Measurements from ENCODE around the gene SORCS1. TPM values are rescaled to one million over a fixed set of nuclear protein-coding genes. Genes with fewer than 3 reads are reported as not detected.

SORCS1 gene
- total RNA-seq, 1 experiment from 2014 or later: not detected

- Histone ChIP-seq H3K36me3 (ENCODE audit: control insufficient read depth in 1 of 2, insufficient read depth in 2 of 2, low read length in 2 of 2) (no peaks in the 10 kb centered on the region), H3K4me2 (ENCODE audit: low read length) (no peak overlapping the region), H3K27me3 (ENCODE audit: insufficient read depth, low read length) (no peaks in the 10 kb centered on the region), H3K4me3 (replicated peaks in 1 of 2; ENCODE audit: low read depth in 1 of 2, low read length in 2 of 2) (no peak overlapping the region), H3K27ac (ENCODE audit: low read depth, low read length) (no peak overlapping the region), H3K9me2 (ENCODE audit: insufficient read depth) (no peaks in the 10 kb centered on the region), H3K4me1 (ENCODE audit: control insufficient read depth in 1 of 2, insufficient read depth in 2 of 2, low read length in 2 of 2) (no peaks in the 10 kb centered on the region), H3K79me2 (ENCODE audit: insufficient read depth, low read length) (no peaks in the 10 kb centered on the region), H3K9ac (ENCODE audit: low read length) (no peak overlapping the region), H4K20me1 (ENCODE audit: insufficient read depth) (no peaks in the 10 kb centered on the region), H3K9me3 (ENCODE audit: control insufficient read depth in 1 of 2, insufficient read depth in 1 of 2, low read depth in 1 of 2, low read length in 2 of 2) (peaks cover 42 to 46% of the 10 kb centered on the region in 2 experiments; a peak in 2 of 4 replicates), H2AFZ (ENCODE audit: low read depth, low read length, poor library complexity, severe bottlenecking) (no peak overlapping the region)
- RAD21 ChIA-PET (ENCODE audit: low non-redundant PET in 1 of 2, low total read pairs in 2 of 2, uncharacterized antibody in 2 of 2, unreplicated experiment in 2 of 2): no interaction called here
- CTCF ChIA-PET: no interaction called here
- intact Hi-C loops (cut with micrococcal nuclease): no loop called here
- POLR2A ChIA-PET: no interaction called here
- DNase-seq (ENCODE audit: low read depth, low spot score) (no peak), ATAC-seq (no peak)
- TF ChIP-seq ZNF274 (IDR thresholded peaks at IDR 0.05; ENCODE audit: low read depth, low read length) (no peak), MAX (IDR thresholded peaks at IDR 0.05) (no peak), FOSL1 (IDR thresholded peaks at IDR 0.05; ENCODE audit: low read depth) (no peak), SP1 (IDR thresholded peaks at IDR 0.05; ENCODE audit: low read depth) (no peak), TCF7L2 (IDR thresholded peaks at IDR 0.05; ENCODE audit: borderline replicate concordance, extremely low read depth, insufficient read depth, insufficient read length) (no peak), EZH2 (IDR thresholded peaks at IDR 0.05) (no peak)
- BruUV-seq (replicated peaks): no TSS peak
Observed at GRCh38 chr10:106960812-106961211, 203.7 kb downstream of the SORCS1 start.

GRCh38 chr10:106959521-106959920, 205.0 kb downstream of the SORCS1 start:
- ChIA-PET RAD21 (ENCODE audit: low non-redundant PET in 1 of 2, low total read pairs in 2 of 2, uncharacterized antibody in 2 of 2, unreplicated experiment in 2 of 2) (no interaction called here), POLR2A (no interaction called here), CTCF (no interaction called here)
- peaks cover 42 to 45% of the 10 kb centered on the region in 2 experiments; a peak in 2 of 4 replicates for H3K9me3 ChIP-seq (ENCODE audit: control insufficient read depth in 1 of 2, insufficient read depth in 1 of 2, low read depth in 1 of 2, low read length in 2 of 2)
- H2AFZ ChIP-seq (ENCODE audit: low read depth, low read length, poor library complexity, severe bottlenecking): no peak overlapping the region
- no peaks in the 10 kb centered on the region for H3K4me1 ChIP-seq (ENCODE audit: control insufficient read depth in 1 of 2, insufficient read depth in 2 of 2, low read length in 2 of 2)
- no peaks in the 10 kb centered on the region for H4K20me1 ChIP-seq (ENCODE audit: insufficient read depth)
- no peaks in the 10 kb centered on the region for H3K36me3 ChIP-seq (ENCODE audit: control insufficient read depth in 1 of 2, insufficient read depth in 2 of 2, low read length in 2 of 2)
- BruUV-seq (replicated peaks): no TSS peak
- ATAC-seq (no peak), DNase-seq (ENCODE audit: low read depth, low spot score) (no peak)
- no peaks in the 10 kb centered on the region for H3K79me2 ChIP-seq (ENCODE audit: insufficient read depth, low read length)
- H3K9ac ChIP-seq (ENCODE audit: low read length): no peak overlapping the region
- H3K4me2 ChIP-seq (ENCODE audit: low read length): no peak overlapping the region
- H3K27me3 ChIP-seq (ENCODE audit: insufficient read depth, low read length): no peaks in the 10 kb centered on the region
- no peak overlapping the region for H3K27ac ChIP-seq (ENCODE audit: low read depth, low read length)
- intact Hi-C loops (cut with micrococcal nuclease): no loop called here
- no peak overlapping the region for H3K4me3 ChIP-seq (replicated peaks in 1 of 2; ENCODE audit: low read depth in 1 of 2, low read length in 2 of 2)
- no peaks in the 10 kb centered on the region for H3K9me2 ChIP-seq (ENCODE audit: insufficient read depth)
- no peak for TF ChIP-seq ZFX (IDR thresholded peaks at IDR 0.05)
- no peak for TF ChIP-seq CTCF (IDR thresholded peaks at IDR 0.05 in 2 of 3, conservative IDR thresholded peaks at IDR 0.05 in 1 of 3; ENCODE audit: borderline replicate concordance in 1 of 3, insufficient read depth in 1 of 3, low read depth in 2 of 3, low read length in 2 of 3)
- TF ChIP-seq MAX (IDR thresholded peaks at IDR 0.05): no peak
- TF ChIP-seq ATF3 (IDR thresholded peaks at IDR 0.05): no peak
- TF ChIP-seq RAD21 (IDR thresholded peaks at IDR 0.05; ENCODE audit: low read depth): no peak
- TF ChIP-seq TCF7L2 (IDR thresholded peaks at IDR 0.05; ENCODE audit: borderline replicate concordance, extremely low read depth, insufficient read depth, insufficient read length): no peak
- TF ChIP-seq CEBPB (IDR thresholded peaks at IDR 0.05; ENCODE audit: low read depth): no peak
- TF ChIP-seq EZH2phosphoT487 (IDR thresholded peaks at IDR 0.05; ENCODE audit: borderline replicate concordance): no peak
- no peak for TF ChIP-seq JUND (IDR thresholded peaks at IDR 0.05)
- TF ChIP-seq SRF (IDR thresholded peaks at IDR 0.05; ENCODE audit: low read depth): no peak
- TF ChIP-seq ZBTB33 (IDR thresholded peaks at IDR 0.05; ENCODE audit: extremely low read depth, insufficient replicate concordance, low read length): no peak

Data from HCT116 (cell line).